HUES48 (cell line): ENCODE measurements around the gene ZMYND12.

ENCODE experiments used
- H3K27ac ChIP-seq: one replicate; pipeline ENCODE4 v1.7.0; 2013; ENCODE audit warnings: low read depth, low read length, inconsistent platforms
- H3K27me3 ChIP-seq: 2 replicates; pipeline ENCODE4 v1.6.1; 2013; ENCODE audit warnings: mild to moderate bottlenecking, low read length; ENCODE audit not compliant: control insufficient read depth, insufficient read depth
- H3K36me3 ChIP-seq: 2 replicates; pipeline ENCODE4 v1.6.1; 2013; ENCODE audit warnings: low read length; ENCODE audit not compliant: control insufficient read depth, insufficient read depth
- H3K4me1 ChIP-seq: 2 replicates; pipeline ENCODE4 v1.6.1; 2013; ENCODE audit warnings: mild to moderate bottlenecking, low read length; ENCODE audit not compliant: control insufficient read depth, insufficient read depth
- H3K4me3 ChIP-seq: 2 replicates; pipeline ENCODE4 v1.5.1; 2013; ENCODE audit warnings: mild to moderate bottlenecking, low read depth, low read length
- H3K9ac ChIP-seq: 2 replicates; pipeline ENCODE4 v1.6.1; 2013; ENCODE audit warnings: mild to moderate bottlenecking, low read depth, low read length, moderate library complexity
- H3K9me3 ChIP-seq: 2 replicates; pipeline ENCODE4 v1.6.1; 2013; ENCODE audit warnings: low read length; ENCODE audit not compliant: control insufficient read depth, insufficient read depth

ZMYND12 gene

DNA sequence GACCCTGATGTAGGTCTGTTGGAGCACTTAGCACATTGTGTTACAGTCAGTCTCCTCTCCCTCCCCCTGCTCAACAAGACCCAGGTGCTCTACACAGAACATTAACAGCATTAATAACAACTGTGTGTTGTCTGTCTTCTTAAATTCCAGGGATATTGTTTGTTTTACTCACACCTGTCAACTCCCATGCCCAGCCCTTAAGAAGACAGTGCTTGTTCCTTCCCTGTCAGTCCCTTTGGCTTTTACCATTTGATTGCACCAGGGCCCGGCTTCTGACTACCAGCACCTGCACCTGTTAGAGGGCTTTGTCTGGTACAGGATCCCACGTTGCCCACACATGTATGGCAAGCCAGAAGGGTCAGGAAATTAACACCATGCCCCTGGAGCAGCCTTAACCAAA is 63.6 kb downstream of the ZMYND12 start:
- Histone ChIP-seq H3K9me3 (no peaks in the 10 kb centered on the region), H3K27ac (no peak overlapping the region), H3K9ac (no peak overlapping the region), H3K4me3 (no peak overlapping the region), H3K36me3 (no peaks in the 10 kb centered on the region), H3K27me3 (no peaks in the 10 kb centered on the region), H3K4me1 (no peaks in the 10 kb centered on the region)

DNA sequence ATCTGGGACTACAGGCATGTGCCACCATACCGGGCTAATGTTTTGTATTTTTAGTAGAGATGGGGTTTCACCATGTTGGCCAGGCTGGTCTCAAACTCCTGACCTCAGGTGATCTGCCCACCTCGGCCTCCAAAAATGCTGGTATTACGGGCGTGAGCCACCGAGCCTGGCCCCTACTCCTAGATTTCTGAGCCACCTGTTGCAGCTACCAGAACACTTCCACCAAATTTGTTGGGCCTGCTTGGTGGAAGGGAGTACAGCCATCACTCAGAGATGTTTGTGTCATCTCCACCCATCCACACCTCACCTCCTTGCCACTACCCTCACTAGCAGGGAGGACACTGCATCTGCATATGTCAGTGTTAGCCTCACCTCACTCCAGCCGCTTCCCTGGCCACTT is 69.8 kb downstream of the ZMYND12 start:
- H3K27me3 ChIP-seq: peaks cover 17% of the 10 kb centered on the region
- no peaks in the 10 kb centered on the region for H3K36me3 ChIP-seq
- no peaks in the 10 kb centered on the region for H3K9me3 ChIP-seq
- H3K4me3 ChIP-seq: no peak overlapping the region
- H3K4me1 ChIP-seq: peaks cover 5% of the 10 kb centered on the region
- H3K9ac ChIP-seq: no peak overlapping the region
- H3K27ac ChIP-seq: no peak overlapping the region

DNA sequence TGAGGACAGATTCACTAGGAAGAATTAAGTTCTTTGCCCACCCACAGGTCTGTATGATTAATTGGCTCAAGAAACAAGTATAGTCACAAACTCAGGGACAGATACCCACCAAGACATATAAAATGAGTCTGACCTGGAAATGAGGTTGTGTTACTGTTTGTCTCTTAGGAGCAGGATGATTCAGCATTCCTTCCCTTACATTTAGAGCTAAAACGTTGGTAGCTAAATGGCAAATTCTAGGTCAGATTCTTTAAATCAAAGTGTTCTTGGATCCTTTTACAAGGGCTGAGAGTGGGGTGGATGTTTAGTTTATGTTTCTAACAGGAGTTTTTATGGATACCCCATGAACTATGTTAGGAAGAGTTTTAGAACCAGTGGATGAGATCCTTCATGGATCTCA is 70.5 kb downstream of the ZMYND12 start:
- H3K4me1 ChIP-seq: peaks cover 5% of the 10 kb centered on the region
- H3K4me3 ChIP-seq: no peak overlapping the region
- no peak overlapping the region for H3K27ac ChIP-seq
- no peaks in the 10 kb centered on the region for H3K36me3 ChIP-seq
- H3K27me3 ChIP-seq: peaks cover 19% of the 10 kb centered on the region
- H3K9me3 ChIP-seq: no peaks in the 10 kb centered on the region
- H3K9ac ChIP-seq: no peak overlapping the region

DNA sequence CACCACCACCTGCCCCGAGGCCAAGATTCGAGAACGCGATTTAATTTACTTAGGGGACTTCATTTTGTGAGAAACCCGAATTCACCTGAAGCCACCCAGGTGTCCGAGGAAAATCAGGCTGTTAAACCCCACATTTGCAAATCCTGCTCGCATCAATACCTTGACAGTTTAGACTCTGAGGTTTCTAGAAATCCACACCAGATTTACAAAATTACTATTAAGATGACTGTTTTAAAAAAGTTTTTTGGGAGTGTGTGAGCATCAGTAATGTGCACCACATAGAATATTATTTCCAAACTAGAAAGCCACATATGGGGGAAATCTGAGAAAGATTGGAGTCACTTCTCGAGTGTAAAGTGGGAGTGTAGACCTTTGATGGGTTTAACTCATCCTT is 74.5 kb downstream of the ZMYND12 start:
- Histone ChIP-seq H3K9ac (peak overlapping the region; percentile 32; the same call in 1 of the 2 replicates), H3K9me3 (no peaks in the 10 kb centered on the region), H3K27me3 (peaks cover 21% of the 10 kb centered on the region), H3K36me3 (no peaks in the 10 kb centered on the region), H3K4me3 (peak overlapping the region; percentile 85), H3K27ac (no peak overlapping the region), H3K4me1 (peaks cover 7% of the 10 kb centered on the region)

DNA sequence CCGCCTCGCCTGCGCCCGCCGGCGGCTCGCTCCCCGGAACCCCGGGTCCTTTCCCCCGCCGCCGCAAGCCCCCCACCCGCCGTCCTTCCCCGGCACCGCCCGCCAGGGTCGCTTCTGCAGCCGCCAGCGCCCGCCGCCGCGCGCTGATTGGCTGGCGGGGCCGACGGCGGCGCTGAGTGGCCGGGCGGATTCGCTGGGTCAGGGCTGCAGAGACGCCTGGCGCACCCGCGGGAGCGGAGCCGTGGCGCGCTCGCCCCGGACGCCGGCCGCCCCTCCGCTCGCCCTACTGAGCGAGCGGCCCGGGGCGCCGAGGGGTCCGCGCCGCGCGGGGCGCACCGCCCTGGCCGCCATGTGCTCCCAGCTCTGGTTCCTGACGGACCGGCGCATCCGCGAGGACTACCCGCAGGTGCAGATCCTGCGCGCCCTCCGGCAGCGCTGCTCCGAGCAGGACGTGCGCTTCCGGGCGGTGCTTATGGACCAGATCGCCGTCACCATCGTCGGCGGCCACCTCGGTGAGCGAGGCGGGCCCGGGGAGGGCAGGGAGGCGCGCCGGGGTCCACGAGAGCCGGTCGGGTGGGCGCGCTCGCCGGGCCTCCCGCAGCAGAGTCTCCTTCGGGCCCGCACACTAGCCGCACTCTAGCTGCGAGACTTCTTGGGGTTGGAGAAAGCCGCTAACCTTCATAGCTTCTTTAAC is 75.1 kb downstream of the ZMYND12 start, which contains the start of gene RIMKLA:
Gene RIMKLA (plus strand): TSS at position 207 of the 694 bp plus-strand sequence. CDS start 143 bp downstream, at position 350.
- Histone ChIP-seq H3K27ac (no peak within 1 kb of the TSS), H3K27me3 (peaks cover 21% of the 10 kb centered on the region), H3K4me1 (peaks cover 7% of the 10 kb centered on the region), H3K4me3 (peak within 1 kb of the TSS; percentile 85), H3K9ac (peak within 1 kb of the TSS; percentile 32; the same call in 1 of the 2 replicates), H3K36me3 (no peaks in the 10 kb centered on the region), H3K9me3 (no peaks in the 10 kb centered on the region)
